Diencephalon (tissue), 1 donor: ENCODE measurements around the gene RNASE7. TPM values are rescaled to one million over a fixed set of nuclear protein-coding genes. Genes with fewer than 3 reads are reported as not detected.

ENCODE experiments used
- total RNA-seq: library from RNA; depleted of rRNA; stranded (reverse); fragments of >200 nt; gene quantifications from one replicate; pipeline ENCODE4 v1.2.3, GENCODE V29; 2014

The RNASE7 gene, protein sequence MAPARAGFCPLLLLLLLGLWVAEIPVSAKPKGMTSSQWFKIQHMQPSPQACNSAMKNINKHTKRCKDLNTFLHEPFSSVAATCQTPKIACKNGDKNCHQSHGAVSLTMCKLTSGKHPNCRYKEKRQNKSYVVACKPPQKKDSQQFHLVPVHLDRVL
- not detected for total RNA-seq

DNA sequence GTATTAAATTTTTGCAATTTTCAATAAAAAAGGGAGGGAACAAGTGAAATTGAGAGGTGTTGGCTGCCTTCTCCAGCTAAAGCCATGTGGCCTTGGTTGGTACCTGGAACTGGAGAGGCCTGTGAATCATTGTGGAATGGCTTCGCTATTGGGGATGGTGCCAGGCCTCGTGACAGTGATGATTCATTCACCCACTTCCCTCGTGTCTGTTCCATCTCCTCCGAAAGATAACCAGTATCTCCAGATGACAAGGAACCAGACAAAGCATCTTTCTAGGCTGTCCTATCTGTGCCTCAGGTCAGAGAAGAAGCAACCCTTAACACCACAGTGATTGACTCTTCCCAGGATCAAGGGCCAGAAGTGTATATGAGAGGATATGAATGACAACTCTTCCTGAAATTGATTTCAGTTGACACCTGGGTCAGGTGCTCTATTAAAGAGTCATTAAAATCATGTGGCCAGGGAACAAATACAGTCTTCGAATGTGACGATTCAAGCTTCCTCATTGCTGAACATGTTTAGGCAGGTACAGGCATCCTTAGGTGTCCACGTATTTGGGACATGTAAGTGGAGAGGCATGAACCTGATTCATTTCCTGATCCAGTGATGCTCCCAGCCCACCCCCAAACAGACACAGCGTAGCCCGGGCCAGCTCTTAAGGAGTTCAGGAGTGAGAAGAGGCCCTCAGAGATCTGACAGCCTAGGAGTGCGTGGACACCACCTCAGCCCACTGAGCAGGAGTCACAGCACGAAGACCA is at the start of gene RNASE7:
Gene RNASE7, plus strand, starts transcription at position 687 of the 758 bp plus-strand sequence. CDS start 631 bp downstream, outside the sequence.

DNA sequence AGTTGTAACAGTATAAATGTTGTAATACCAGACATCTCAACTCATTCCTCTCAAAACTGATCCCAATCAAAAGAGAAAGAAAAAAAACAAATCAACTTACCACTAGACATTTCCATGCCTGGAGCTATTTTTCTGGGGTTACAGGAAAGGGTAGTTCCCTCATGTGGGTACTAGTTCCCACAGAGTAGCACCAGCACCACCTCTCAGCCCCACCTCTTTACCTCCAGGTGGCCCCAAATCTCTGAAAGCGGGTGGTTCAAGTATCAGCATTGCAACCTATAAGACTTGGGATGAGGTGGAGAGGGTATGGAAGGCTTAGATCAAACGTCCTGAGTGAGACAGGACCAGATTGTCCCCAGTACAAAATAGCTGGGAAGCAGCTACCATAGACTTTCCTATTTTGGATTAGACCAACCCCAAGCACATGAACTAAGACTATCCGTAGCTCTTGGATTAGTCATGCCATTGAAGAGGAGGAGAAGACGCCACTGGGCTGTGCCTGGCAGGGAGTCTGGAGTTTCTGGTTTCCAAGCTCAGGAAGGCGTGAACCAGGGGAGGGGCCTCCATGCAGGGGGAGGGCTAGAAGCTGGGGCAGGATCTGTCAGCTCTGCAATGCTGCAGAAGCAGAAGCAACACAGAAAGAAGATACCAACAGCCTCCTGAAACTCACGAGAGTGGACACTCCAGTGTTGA is 43.3 kb upstream of the RNASE7 start, which contains the start of gene SLC39A2:
Gene SLC39A2, plus strand, starts transcription at position 620 of the 693 bp plus-strand sequence. CDS start 154 bp downstream, outside the sequence.

DNA sequence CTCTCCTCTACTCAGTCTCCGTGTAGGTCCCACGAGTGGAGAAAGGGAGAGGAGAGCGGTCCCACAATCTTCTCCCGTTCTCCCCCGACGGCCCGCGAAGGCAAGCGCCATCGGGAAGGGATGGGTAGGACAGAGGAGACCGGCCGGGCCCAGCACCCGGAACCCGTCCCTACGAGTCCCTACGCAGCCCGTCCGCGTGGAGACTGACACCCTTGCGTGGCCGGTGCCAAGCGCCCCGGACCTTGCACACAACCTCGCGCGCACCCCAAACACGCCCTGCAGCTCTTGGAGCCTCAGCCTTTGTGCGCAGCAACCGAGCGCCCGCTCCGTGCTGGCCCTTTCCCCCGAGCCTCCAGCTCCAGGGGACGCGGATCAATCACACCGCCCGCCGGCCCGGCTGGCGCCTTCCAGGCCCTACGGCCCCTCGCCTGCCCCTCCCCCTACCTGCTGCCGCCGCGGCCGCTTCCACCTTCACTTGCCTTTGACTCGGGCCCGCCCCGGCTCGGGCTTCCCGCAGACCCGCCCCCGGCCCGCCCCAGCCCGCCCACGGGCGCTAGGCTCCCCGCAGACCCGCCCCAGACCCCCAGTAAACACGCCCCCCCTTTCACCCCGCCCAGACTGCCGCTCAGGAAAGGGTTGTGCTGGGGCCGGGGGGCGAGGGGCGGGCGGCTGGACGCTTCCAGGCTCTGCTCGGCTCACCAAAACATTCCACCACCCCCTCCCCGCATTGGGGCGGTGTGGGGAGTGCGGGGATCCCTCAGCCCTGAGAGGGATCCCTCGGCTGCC is 17.4 kb upstream of the RNASE7 start, which contains the start of gene NDRG2:
Gene NDRG2, minus strand, starts transcription at position 477 of the 786 bp plus-strand sequence. CDS start 1,746 bp downstream, outside the sequence.

DNA sequence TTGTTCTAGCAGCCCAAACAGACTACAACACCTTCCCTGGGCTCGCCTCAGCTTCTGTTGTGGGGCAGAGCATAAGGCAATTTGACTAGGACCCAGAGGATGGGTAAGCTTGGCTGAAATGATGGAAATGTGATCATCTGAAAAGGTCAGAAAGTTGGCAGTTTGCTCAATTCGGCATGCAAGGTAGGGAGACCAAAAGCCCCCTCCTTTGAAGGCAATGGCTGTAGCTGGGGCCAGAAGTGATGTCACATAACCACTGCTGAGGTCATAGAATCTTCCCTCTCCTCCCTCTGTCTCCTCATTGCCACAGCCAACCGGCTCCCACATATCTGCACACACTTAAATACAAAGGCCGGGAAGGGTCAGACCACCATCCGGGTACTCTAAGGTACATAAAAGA is 12.2 kb upstream of the RNASE7 start, which contains the start of gene TPPP2:
Gene TPPP2, plus strand, starts transcription at position 301 of the 400 bp plus-strand sequence. CDS start 365 bp downstream, outside the sequence.

DNA sequence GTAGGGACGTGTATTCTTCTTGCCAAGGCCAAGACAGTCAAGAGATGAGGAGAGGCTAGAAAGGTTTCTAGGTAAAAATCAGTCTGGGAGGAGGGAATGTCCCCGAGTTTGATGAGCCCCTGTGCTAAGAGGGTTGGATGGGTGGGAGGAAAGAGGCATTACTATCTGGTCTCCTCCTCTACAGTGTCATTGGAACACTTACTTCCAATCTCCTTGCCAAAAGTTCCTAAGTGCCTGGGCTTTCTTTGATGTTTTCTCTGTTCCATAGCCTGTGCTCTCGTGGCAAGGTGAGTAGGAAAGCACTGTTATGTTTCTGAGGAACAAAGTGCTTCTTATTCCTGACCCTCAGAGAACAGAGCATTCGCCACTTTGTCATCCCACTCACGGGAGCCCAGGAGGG is 7.5 kb upstream of the RNASE7 start, which contains the start of gene RNASE13:
Gene RNASE13, minus strand, starts transcription at position 101 of the 400 bp plus-strand sequence. CDS start 519 bp downstream, outside the sequence.

DNA sequence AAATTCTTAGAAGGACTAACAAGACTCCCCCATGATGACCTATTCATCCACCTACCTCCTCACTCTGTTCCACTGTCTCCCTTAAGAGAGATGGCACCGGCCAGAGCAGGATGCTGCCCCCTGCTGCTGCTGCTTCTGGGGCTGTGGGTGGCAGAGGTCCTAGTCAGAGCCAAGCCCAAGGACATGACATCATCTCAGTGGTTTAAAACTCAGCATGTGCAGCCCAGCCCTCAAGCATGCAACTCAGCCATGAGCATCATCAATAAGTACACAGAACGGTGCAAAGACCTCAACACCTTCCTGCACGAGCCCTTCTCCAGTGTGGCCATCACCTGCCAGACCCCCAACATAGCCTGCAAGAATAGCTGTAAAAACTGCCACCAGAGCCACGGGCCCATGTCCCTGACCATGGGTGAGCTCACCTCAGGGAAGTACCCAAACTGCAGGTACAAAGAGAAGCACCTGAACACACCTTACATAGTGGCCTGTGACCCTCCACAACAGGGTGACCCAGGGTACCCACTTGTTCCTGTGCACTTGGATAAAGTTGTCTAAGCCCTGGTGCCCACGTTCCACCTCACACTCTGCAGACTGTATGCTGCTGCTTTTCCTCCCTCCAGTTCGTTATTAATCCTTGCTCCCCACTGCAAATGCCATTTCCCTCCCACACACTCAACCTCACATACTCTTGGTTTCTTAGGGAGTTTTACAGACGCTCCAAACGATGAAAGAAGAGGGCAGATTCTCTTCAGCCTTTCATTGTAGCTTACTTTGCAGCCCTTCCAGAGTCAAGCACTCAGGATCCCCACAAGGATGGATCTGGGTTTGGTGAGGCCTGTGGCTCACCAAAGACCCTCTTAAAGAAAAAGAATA is 15.9 kb downstream of the RNASE7 start, which contains the start of gene RNASE8:
Gene RNASE8, plus strand, starts transcription at position 20 of the 873 bp plus-strand sequence. Its CDS starts 71 bp downstream, at position 91.

DNA sequence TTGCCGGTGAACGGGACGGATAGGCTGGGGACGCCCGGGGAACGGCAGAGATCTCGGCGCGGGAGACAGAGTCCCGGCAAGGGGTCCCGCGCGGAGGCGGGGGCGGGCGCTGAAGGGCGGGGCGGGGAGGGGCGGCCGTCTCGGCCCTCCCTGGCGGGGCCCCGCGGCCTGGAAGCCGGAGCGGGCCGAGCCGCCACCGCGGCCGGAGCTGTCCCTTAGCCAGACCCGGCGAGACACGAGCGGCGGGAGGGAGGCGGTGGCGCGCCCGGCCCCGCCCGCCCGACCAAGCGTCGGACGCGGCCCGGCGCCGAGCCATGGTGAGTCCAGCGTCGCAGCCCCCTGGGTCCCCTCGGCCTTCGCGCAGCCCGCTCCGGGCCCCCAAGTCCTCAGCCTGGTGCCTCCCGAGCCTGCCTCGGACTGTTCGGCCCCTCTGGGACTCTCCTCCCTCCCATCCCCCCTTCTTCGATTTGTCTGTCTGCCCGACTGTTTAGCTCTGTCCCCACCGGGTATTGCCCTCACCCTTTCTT is 28.0 kb downstream of the RNASE7 start, which contains the start of gene ARHGEF40:
Gene ARHGEF40, plus strand, starts transcription at position 222 of the 527 bp plus-strand sequence. Its CDS starts 93 bp downstream, at position 315.

Other genes with a start within 250 kb of the RNASE7 start
- 13.1 TPM for gene RNASE1, start 239.5 kb upstream of the RNASE7 start, total RNA-seq
- not detected for gene RNASE3, start 151.0 kb upstream of the RNASE7 start, total RNA-seq
- gene RNASE2, start 86.9 kb upstream of the RNASE7 start, total RNA-seq = 0.92 TPM
- gene METTL17, start 52.4 kb upstream of the RNASE7 start, total RNA-seq = 27.5 TPM
- gene SLC39A2, start 43.1 kb upstream of the RNASE7 start, total RNA-seq = not detected
- gene NDRG2, start 17.3 kb upstream of the RNASE7 start, total RNA-seq = 387 TPM
- gene TPPP2, start 12.1 kb upstream of the RNASE7 start, total RNA-seq = not detected
- not detected for gene RNASE13, start 7.6 kb upstream of the RNASE7 start, total RNA-seq
- gene RNASE8, start 15.5 kb downstream of the RNASE7 start, total RNA-seq = not detected
- 23.5 TPM for gene ARHGEF40, start 27.9 kb downstream of the RNASE7 start, total RNA-seq
- 12.9 TPM for gene ZNF219, start 56.3 kb downstream of the RNASE7 start, total RNA-seq
- gene TMEM253, start 58.7 kb downstream of the RNASE7 start, total RNA-seq = not detected
- not detected for gene OR5AU1, start 113.7 kb downstream of the RNASE7 start, total RNA-seq
- 559 TPM for gene HNRNPC, start 227.1 kb downstream of the RNASE7 start, total RNA-seq
- 0.69 TPM for gene RPGRIP1, start 237.7 kb downstream of the RNASE7 start, total RNA-seq